Ishikawa (cell line): Measurements from ENCODE around the gene FIGLA.

ENCODE experiments used
- CEBPB ChIP-seq: IDR thresholded peaks from 2 replicates; pipeline ENCODE4 v1.6.1; 2012
- CREB1 ChIP-seq: IDR thresholded peaks from 2 replicates; pipeline ENCODE4 v1.6.1; 2012; ENCODE audit warnings: low read depth
- EGR1 ChIP-seq: IDR thresholded peaks from 2 replicates; pipeline ENCODE4 v1.6.1; 2012
- EP300 ChIP-seq: IDR thresholded peaks from 2 replicates; pipeline ENCODE4 v1.6.1; 2012; ENCODE audit warnings: borderline replicate concordance
- FOXM1 ChIP-seq: IDR thresholded peaks from 2 replicates; pipeline ENCODE4 v1.6.1; 2012; ENCODE audit warnings: low read depth, borderline replicate concordance
- MAX ChIP-seq: IDR thresholded peaks from 2 replicates; pipeline ENCODE4 v1.6.1; 2012
- NFIC ChIP-seq: IDR thresholded peaks from 2 replicates; pipeline ENCODE4 v1.6.1; 2012
- RAD21 ChIP-seq: IDR thresholded peaks from 2 replicates; pipeline ENCODE4 v1.6.1; 2012; ENCODE audit warnings: low read depth
- REST ChIP-seq: IDR thresholded peaks from 2 replicates; pipeline ENCODE4 v1.6.1; 2012; ENCODE audit warnings: low read depth, mild to moderate bottlenecking
- TAF1 ChIP-seq: IDR thresholded peaks from 2 replicates; pipeline ENCODE4 v1.6.1; 2012; ENCODE audit warnings: low read depth, mild to moderate bottlenecking
- TCF12 ChIP-seq: IDR thresholded peaks from 2 replicates; pipeline ENCODE4 v1.6.1; 2012; ENCODE audit warnings: low read depth
- TEAD4 ChIP-seq: IDR thresholded peaks from 2 replicates; pipeline ENCODE4 v1.6.1; 2012
- USF1 ChIP-seq: IDR thresholded peaks from 2 replicates; pipeline ENCODE4 v1.6.1; 2012
- YY1 ChIP-seq: IDR thresholded peaks from 2 replicates; pipeline ENCODE4 v1.6.1; 2012; ENCODE audit warnings: low read depth
- ZBTB7A ChIP-seq: IDR thresholded peaks from 2 replicates; pipeline ENCODE4 v1.6.1; 2012; ENCODE audit warnings: low read depth

The FIGLA gene

GRCh38 chr2:70747284-70747683 lies 43.2 kb downstream of the FIGLA start:
- no peak for TF ChIP-seq CEBPB
- TF ChIP-seq MAX: no peak
- no peak for TF ChIP-seq FOXM1

DNA sequence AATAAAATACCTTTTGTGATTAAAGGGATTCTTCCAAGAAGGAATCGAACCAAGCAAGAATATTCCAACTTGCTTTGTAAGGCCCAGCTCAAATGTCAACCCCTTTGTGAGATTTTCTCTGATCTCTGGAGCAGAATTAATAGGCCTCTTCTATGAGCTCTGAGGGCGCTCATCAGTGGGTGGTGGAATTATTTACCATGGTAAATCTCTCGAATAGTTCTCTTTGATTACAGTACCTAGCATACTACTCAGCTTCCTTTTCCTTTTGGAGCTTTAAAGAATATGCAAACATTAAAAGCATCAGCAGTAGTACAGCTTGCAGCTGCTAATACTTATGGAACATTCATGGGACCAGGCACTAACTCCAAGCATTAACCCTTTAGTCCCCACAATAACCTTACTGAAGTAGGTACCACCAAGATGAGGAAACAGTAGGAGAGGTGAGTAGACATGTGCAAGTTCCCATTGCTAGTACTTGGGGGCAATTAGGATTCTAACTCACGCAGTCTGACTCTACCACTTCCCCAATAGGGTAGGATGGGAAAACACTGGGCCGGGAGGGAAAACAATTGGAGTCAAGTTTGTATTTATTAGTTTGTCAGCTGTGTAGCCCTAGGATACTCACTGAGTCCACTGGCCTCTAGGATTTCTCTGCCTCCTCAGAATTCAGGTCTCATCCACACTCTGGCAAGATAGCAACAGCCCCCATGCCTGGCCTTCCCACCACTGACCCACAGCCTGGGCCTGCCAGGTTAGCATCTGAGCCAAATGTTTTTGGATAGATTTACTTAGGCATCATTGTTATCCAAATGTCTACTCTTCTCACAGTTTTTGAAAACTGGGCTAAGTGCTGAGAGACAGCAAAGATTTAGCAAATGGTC lies 44.1 kb downstream of the FIGLA start:
- TF ChIP-seq CEBPB: no peak
- TF ChIP-seq TEAD4: no peak
- no peak for TF ChIP-seq NFIC
- no peak for TF ChIP-seq ZBTB7A
- no peak for TF ChIP-seq USF1

DNA sequence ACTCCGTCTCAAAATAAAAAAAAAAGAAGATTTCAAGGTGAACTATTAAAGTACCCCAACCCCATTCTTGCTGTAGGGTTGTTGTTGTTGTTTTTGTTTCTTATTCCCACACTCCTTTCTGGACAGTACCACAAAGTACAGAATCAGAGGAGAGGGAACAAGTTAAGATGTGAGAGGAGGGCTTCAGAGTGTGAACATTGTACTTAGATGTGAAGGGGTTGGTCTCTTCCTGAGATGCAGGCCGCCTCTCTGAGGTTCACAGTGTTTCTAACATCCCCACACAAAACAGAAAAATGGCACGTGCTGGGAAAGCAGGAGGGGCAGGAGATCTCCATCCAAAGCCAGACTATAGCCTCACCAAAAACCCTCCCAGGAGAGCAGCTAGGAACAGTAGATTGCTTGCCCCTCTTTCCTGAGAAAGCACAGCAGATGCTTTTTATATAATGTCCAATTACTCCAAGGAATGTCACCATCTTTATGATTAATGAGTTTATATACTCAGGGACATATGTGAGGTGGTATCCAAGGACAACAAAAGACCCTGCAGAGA lies 45.1 kb downstream of the FIGLA start:
- TF ChIP-seq CEBPB: no peak
- no peak for TF ChIP-seq FOXM1
- no peak for TF ChIP-seq REST
- no peak for TF ChIP-seq TEAD4
- TF ChIP-seq TAF1: no peak
- no peak for TF ChIP-seq EP300
- no peak for TF ChIP-seq TCF12
- no peak for TF ChIP-seq EGR1
- no peak for TF ChIP-seq USF1
- no peak for TF ChIP-seq CREB1
- no peak for TF ChIP-seq ZBTB7A
- no peak for TF ChIP-seq NFIC
- no peak for TF ChIP-seq MAX
- TF ChIP-seq RAD21: no peak
- TF ChIP-seq YY1: no peak

DNA sequence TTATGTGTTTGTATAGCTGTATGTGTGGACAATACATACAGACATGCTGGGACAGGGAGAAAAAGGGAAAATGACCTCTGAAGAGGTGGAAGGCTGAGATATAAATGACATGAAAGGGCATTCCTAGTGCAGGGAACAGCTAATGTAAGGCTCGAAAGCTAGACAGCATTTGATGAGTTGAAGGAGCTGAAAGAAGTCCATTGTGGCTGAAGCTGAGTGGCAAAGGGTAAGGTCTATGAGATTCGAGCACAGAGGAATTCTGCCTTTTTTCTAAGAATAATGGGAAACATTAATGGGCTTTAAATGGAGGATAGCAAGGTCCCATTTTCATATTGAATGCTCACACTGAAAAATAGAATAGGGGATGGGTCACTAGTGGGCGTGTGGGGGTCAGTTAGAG lies 46.0 kb downstream of the FIGLA start:
- TF ChIP-seq CEBPB (no peak), CREB1 (no peak), ZBTB7A (no peak), TAF1 (no peak), EP300 (no peak), NFIC (no peak), RAD21 (no peak), TEAD4 (no peak), YY1 (no peak)

GRCh38 chr2:70743677-70744076 lies 46.8 kb downstream of the FIGLA start:
- TF ChIP-seq ZBTB7A: no peak
- no peak for TF ChIP-seq REST
- no peak for TF ChIP-seq TAF1
- no peak for TF ChIP-seq USF1
- TF ChIP-seq TEAD4: no peak
- TF ChIP-seq RAD21: no peak
- no peak for TF ChIP-seq EGR1
- TF ChIP-seq CEBPB: no peak
- no peak for TF ChIP-seq NFIC
- no peak for TF ChIP-seq YY1
- TF ChIP-seq EP300: no peak
- no peak for TF ChIP-seq CREB1
- TF ChIP-seq MAX: no peak
- no peak for TF ChIP-seq FOXM1
- TF ChIP-seq TCF12: no peak
